HCT116 (cell line): ENCODE results near the gene BSCL2. TPM values are rescaled to one million over a fixed set of nuclear protein-coding genes. Genes with fewer than 3 reads are reported as not detected.

Experiments used
- ATAC-seq: fragments of 200-7000 bp; cut with Tn5 transposase; 2 replicates; pipeline ENCODE4 v1.9.1; 2020; ENCODE audit warnings: mild to moderate bottlenecking, moderate library complexity
- BruUV-seq: library from RNA; stranded (reverse); fragments of 400-500 nt; replicated peaks from 2 replicates; lab custom pipeline; 2021; lab: Mats Ljungman, UMichigan
- CTCF ChIA-PET: fragments of 300-600 bp; sonication (Branson Sonifier 250); formaldehyde crosslinking; loops from one replicate; lab custom pipeline; 2021; ENCODE audit warnings: antibody characterized with exemption; lab: Charles Lee
- POLR2A ChIA-PET: fragments of 300-600, 350-600 bp; sonication (Branson Sonifier 250); formaldehyde crosslinking; loops from one replicate; lab custom pipeline; 2021; ENCODE audit warnings: antibody characterized with exemption; lab: Charles Lee
- RAD21 ChIA-PET, 2 experiments: fragments of 300-600 bp; sonication (Branson Sonifier 250); formaldehyde crosslinking; loops; one replicate each; lab custom pipeline; 2023; ENCODE audit warnings: low total read pairs in 2 of 2; ENCODE audit not compliant: uncharacterized antibody in 2 of 2, unreplicated experiment in 2 of 2, low non-redundant PET in 1 of 2; lab: Charles Lee
- DNase-seq: peaks from one replicate; pipeline ENCODE4 v3.0.0-alpha.2; 2010; ENCODE audit warnings: low read depth, low spot score
- H2AFZ ChIP-seq: fragments of 200-600 bp; shearing (Covaris generic), sonication (generic); 2 replicates; pipeline ENCODE4 v1.6.1; 2017; ENCODE audit warnings: low read depth, mixed run types, mixed read lengths, antibody characterized with exemption, low read length; ENCODE audit not compliant: poor library complexity, severe bottlenecking
- H3K27ac ChIP-seq: 2 replicates; pipeline ENCODE4 v1.5.1; 2012; ENCODE audit warnings: low read depth, low read length
- H3K27me3 ChIP-seq: fragments of 200-600 bp; sonication (generic); 2 replicates; pipeline ENCODE4 v1.6.1; 2016; ENCODE audit warnings: mixed run types, low read length, mixed read lengths; ENCODE audit not compliant: insufficient read depth
- H3K36me3 ChIP-seq, 2 experiments: fragments of 200-500 bp in 1 of 2; fragments of 200-600 bp in 1 of 2; sonication (Bioruptor generic) in 1 of 2; sonication (generic) in 1 of 2; 2 replicates each; pipeline versions ENCODE4 v1.5.1 to v1.6.1; 2014 to 2016; ENCODE audit warnings: low read length in 2 of 2, inconsistent platforms in 1 of 2, mixed read lengths in 1 of 2, mixed run types in 1 of 2; ENCODE audit not compliant: insufficient read depth in 2 of 2, control insufficient read depth in 1 of 2
- H3K4me1 ChIP-seq, 2 experiments: fragments of 200-600 bp in 1 of 2; sonication (generic) in 1 of 2; 2 replicates each; pipeline versions ENCODE4 v1.5.1 to v1.6.1; 2012 to 2017; ENCODE audit warnings: low read length in 2 of 2, inconsistent platforms in 1 of 2, mild to moderate bottlenecking in 1 of 2, mixed read lengths in 1 of 2, mixed run types in 1 of 2, moderate library complexity in 1 of 2; ENCODE audit not compliant: insufficient read depth in 2 of 2, control insufficient read depth in 1 of 2
- H3K4me2 ChIP-seq: fragments of 200-600 bp; sonication (generic); 2 replicates; pipeline ENCODE4 v1.6.1; 2017; ENCODE audit warnings: mixed run types, low read length, mixed read lengths
- H3K4me3 ChIP-seq, 2 experiments: fragments of 200-600 bp in 1 of 2; sonication (generic) in 1 of 2; replicated peaks in 1 of 2; 2 replicates each; pipeline ENCODE4 v1.5.1; 2011 to 2016; ENCODE audit warnings: low read length in 2 of 2, control low read depth in 1 of 2, low read depth in 1 of 2, mild to moderate bottlenecking in 1 of 2, mixed read lengths in 1 of 2, mixed run types in 1 of 2
- H3K79me2 ChIP-seq: fragments of 200-600 bp; sonication (generic); 2 replicates; pipeline ENCODE4 v1.6.1; 2017; ENCODE audit warnings: mild to moderate bottlenecking, mixed run types, low read length, moderate library complexity, mixed read lengths; ENCODE audit not compliant: insufficient read depth
- H3K9ac ChIP-seq: fragments of 200-600 bp; sonication (generic); 2 replicates; pipeline ENCODE4 v1.6.1; 2016; ENCODE audit warnings: low read length, mixed read lengths
- H3K9me2 ChIP-seq: fragments of 200-600 bp; sonication (generic), shearing (Covaris generic); 2 replicates; pipeline ENCODE4 v1.6.1; 2017; ENCODE audit warnings: mixed run types, mild to moderate bottlenecking, moderate library complexity; ENCODE audit not compliant: insufficient read depth
- H3K9me3 ChIP-seq, 2 experiments: fragments of 200-500 bp in 1 of 2; fragments of 200-600 bp in 1 of 2; sonication (Bioruptor generic) in 1 of 2; sonication (generic) in 1 of 2; 2 replicates each; pipeline ENCODE4 v1.6.1; 2014 to 2017; ENCODE audit warnings: low read length in 2 of 2, mixed read lengths in 2 of 2, inconsistent platforms in 1 of 2, low read depth in 1 of 2, mild to moderate bottlenecking in 1 of 2, mixed run types in 1 of 2, moderate library complexity in 1 of 2; ENCODE audit not compliant: control insufficient read depth in 1 of 2, insufficient read depth in 1 of 2
- H4K20me1 ChIP-seq: fragments of 200-600 bp; sonication (generic), shearing (Covaris generic); 2 replicates; pipeline ENCODE4 v1.6.1; 2017; ENCODE audit warnings: mixed run types, mild to moderate bottlenecking, moderate library complexity; ENCODE audit not compliant: insufficient read depth
- CBX3 ChIP-seq: IDR thresholded peaks from 2 replicates; pipeline ENCODE4 v1.6.1; 2012; ENCODE audit warnings: low read depth
- EGR1 ChIP-seq: IDR thresholded peaks from 2 replicates; pipeline ENCODE4 v1.6.1; 2012; ENCODE audit warnings: low read depth
- ELF1 ChIP-seq: IDR thresholded peaks from 2 replicates; pipeline ENCODE4 v1.6.1; 2012; ENCODE audit warnings: low read depth, borderline replicate concordance
- EZH2 ChIP-seq: fragments of 200-600 bp; sonication (generic); IDR thresholded peaks from 2 replicates; pipeline ENCODE4 v1.6.1; 2017; ENCODE audit warnings: antibody characterized with exemption, mixed run types
- EZH2phosphoT487 ChIP-seq: fragments of 200-600 bp; IDR thresholded peaks from 2 replicates; pipeline ENCODE4 v1.6.1; 2018; ENCODE audit warnings: antibody characterized with exemption, borderline replicate concordance
- JUND ChIP-seq: IDR thresholded peaks from 2 replicates; pipeline ENCODE4 v1.6.1; 2012
- POLR2A ChIP-seq: IDR thresholded peaks from 2 replicates; pipeline ENCODE4 v1.7.0; 2011; ENCODE audit warnings: borderline replicate concordance; ENCODE audit not compliant: insufficient read depth, insufficient read length; ENCODE audit errors: extremely low read depth
- POLR2AphosphoS5 ChIP-seq: IDR thresholded peaks from 2 replicates; pipeline ENCODE4 v1.6.1; 2011; ENCODE audit warnings: mild to moderate bottlenecking, low read depth, low read length, moderate library complexity
- RAD21 ChIP-seq: IDR thresholded peaks from 2 replicates; pipeline ENCODE4 v1.6.1; 2012; ENCODE audit warnings: low read depth, mild to moderate bottlenecking
- SIN3A ChIP-seq: IDR thresholded peaks from 2 replicates; pipeline ENCODE4 v1.6.1; 2012; ENCODE audit warnings: low read depth
- SRF ChIP-seq: IDR thresholded peaks from 2 replicates; pipeline ENCODE4 v1.6.1; 2012; ENCODE audit warnings: low read depth
- TCF7L2 ChIP-seq: IDR thresholded peaks from 2 replicates; pipeline ENCODE4 v1.7.0; 2011; ENCODE audit warnings: borderline replicate concordance, inconsistent platforms; ENCODE audit not compliant: insufficient read depth, insufficient read length; ENCODE audit errors: extremely low read depth
- YY1 ChIP-seq: IDR thresholded peaks from 2 replicates; pipeline ENCODE4 v1.6.1; 2011; ENCODE audit warnings: low read length, low read depth, moderate library complexity, mild to moderate bottlenecking; ENCODE audit not compliant: insufficient replicate concordance; ENCODE audit errors: extremely low read depth
- ZFX ChIP-seq: fragments of 450-650 bp; IDR thresholded peaks from 2 replicates; pipeline ENCODE4 v1.6.1; 2017
- ZNF274 ChIP-seq: fragments of 200-500 bp; sonication (Bioruptor generic); IDR thresholded peaks from 2 replicates; pipeline ENCODE4 v1.6.1; 2014; ENCODE audit warnings: mild to moderate bottlenecking, low read depth, low read length, inconsistent platforms
- intact Hi-C: fragments of 100-400 bp; cut with micrococcal nuclease; formaldehyde crosslinking; loops from 2 replicates; pipeline ENCODE4 v1.10.0; 2022
- total RNA-seq: library from RNA; stranded (reverse); gene quantifications from one replicate; pipeline ENCODE4 v1.2.1, GENCODE V29; 2021; ENCODE audit not compliant: unreplicated experiment
- TF ChIP-seq, protein P1 (sequence below), 3 experiments: fragments of 200-600 bp in 1 of 3; sonication (generic) in 1 of 3; IDR thresholded peaks in 2 of 3; conservative IDR thresholded peaks in 1 of 3; 2 replicates each; pipeline ENCODE4 v1.5.1; 2012 to 2017; ENCODE audit warnings: low read depth in 2 of 3, low read length in 2 of 3, antibody characterized with exemption in 1 of 3, borderline replicate concordance in 1 of 3, control low read depth in 1 of 3, mild to moderate bottlenecking in 1 of 3, mixed read lengths in 1 of 3, mixed run types in 1 of 3, moderate library complexity in 1 of 3; ENCODE audit not compliant: insufficient read depth in 1 of 3
- TF ChIP-seq, protein P2 (sequence below): IDR thresholded peaks from 2 replicates; pipeline ENCODE4 v1.6.1; 2011; ENCODE audit warnings: mild to moderate bottlenecking, low read length, moderate library complexity; ENCODE audit not compliant: insufficient replicate concordance; ENCODE audit errors: extremely low read depth
- TF ChIP-seq, protein P3 (sequence below): IDR thresholded peaks from 2 replicates; pipeline ENCODE4 v1.6.1; 2012; ENCODE audit warnings: low read depth

BSCL2 gene
- total RNA-seq, 1 experiment from 2014 or later, result 62.0 TPM

DNA sequence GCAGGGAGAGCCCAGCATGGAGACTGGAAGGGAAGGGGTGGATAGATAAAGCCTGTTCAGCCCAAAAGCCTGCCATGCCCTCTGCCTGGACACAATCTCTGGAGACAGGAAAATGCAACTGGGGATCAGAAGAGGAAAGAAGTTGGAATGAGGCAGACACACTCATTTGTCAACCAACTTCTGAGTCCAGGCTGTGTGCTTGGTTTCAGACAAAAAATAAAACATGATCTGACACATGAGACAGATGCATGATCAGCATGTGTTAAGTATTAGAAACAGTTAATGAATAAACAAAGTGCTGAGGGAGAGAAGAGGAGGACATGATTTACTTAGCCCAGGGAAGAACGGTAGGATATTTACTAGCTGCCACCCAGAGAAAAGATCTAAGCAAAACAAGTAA, 18.7 kb downstream of the BSCL2 start:
- H3K9me3 ChIP-seq, result no peaks in the 10 kb centered on the region
- TF ChIP-seq ZFX (no peak), CBX3 (no peak), EZH2 (no peak), EGR1 (no peak), TCF7L2 (no peak), SIN3A (no peak), SRF (no peak), JUND (no peak), POLR2A (no peak), ELF1 (no peak), EZH2phosphoT487 (no peak), ZNF274 (no peak), YY1 (no peak), POLR2AphosphoS5 (no peak), RAD21 (no peak)
- TF ChIP-seq, protein P1, sequence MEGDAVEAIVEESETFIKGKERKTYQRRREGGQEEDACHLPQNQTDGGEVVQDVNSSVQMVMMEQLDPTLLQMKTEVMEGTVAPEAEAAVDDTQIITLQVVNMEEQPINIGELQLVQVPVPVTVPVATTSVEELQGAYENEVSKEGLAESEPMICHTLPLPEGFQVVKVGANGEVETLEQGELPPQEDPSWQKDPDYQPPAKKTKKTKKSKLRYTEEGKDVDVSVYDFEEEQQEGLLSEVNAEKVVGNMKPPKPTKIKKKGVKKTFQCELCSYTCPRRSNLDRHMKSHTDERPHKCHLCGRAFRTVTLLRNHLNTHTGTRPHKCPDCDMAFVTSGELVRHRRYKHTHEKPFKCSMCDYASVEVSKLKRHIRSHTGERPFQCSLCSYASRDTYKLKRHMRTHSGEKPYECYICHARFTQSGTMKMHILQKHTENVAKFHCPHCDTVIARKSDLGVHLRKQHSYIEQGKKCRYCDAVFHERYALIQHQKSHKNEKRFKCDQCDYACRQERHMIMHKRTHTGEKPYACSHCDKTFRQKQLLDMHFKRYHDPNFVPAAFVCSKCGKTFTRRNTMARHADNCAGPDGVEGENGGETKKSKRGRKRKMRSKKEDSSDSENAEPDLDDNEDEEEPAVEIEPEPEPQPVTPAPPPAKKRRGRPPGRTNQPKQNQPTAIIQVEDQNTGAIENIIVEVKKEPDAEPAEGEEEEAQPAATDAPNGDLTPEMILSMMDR (IDR thresholded peaks at IDR 0.05 in 2 of 3, conservative IDR thresholded peaks at IDR 0.05 in 1 of 3; ENCODE audit: borderline replicate concordance in 1 of 3, insufficient read depth in 1 of 3, low read depth in 2 of 3, low read length in 2 of 3), result no peak
- TF ChIP-seq, protein P2, sequence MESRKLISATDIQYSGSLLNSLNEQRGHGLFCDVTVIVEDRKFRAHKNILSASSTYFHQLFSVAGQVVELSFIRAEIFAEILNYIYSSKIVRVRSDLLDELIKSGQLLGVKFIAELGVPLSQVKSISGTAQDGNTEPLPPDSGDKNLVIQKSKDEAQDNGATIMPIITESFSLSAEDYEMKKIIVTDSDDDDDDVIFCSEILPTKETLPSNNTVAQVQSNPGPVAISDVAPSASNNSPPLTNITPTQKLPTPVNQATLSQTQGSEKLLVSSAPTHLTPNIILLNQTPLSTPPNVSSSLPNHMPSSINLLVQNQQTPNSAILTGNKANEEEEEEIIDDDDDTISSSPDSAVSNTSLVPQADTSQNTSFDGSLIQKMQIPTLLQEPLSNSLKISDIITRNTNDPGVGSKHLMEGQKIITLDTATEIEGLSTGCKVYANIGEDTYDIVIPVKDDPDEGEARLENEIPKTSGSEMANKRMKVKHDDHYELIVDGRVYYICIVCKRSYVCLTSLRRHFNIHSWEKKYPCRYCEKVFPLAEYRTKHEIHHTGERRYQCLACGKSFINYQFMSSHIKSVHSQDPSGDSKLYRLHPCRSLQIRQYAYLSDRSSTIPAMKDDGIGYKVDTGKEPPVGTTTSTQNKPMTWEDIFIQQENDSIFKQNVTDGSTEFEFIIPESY, result no peak
- TF ChIP-seq, protein P3, sequence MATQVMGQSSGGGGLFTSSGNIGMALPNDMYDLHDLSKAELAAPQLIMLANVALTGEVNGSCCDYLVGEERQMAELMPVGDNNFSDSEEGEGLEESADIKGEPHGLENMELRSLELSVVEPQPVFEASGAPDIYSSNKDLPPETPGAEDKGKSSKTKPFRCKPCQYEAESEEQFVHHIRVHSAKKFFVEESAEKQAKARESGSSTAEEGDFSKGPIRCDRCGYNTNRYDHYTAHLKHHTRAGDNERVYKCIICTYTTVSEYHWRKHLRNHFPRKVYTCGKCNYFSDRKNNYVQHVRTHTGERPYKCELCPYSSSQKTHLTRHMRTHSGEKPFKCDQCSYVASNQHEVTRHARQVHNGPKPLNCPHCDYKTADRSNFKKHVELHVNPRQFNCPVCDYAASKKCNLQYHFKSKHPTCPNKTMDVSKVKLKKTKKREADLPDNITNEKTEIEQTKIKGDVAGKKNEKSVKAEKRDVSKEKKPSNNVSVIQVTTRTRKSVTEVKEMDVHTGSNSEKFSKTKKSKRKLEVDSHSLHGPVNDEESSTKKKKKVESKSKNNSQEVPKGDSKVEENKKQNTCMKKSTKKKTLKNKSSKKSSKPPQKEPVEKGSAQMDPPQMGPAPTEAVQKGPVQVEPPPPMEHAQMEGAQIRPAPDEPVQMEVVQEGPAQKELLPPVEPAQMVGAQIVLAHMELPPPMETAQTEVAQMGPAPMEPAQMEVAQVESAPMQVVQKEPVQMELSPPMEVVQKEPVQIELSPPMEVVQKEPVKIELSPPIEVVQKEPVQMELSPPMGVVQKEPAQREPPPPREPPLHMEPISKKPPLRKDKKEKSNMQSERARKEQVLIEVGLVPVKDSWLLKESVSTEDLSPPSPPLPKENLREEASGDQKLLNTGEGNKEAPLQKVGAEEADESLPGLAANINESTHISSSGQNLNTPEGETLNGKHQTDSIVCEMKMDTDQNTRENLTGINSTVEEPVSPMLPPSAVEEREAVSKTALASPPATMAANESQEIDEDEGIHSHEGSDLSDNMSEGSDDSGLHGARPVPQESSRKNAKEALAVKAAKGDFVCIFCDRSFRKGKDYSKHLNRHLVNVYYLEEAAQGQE, result no peak
- no peaks in the 10 kb centered on the region for H3K4me1 ChIP-seq
- no peaks in the 10 kb centered on the region for H3K27me3 ChIP-seq
- ATAC-seq (no peak), DNase-seq (no peak)
- H2AFZ ChIP-seq, result no peak overlapping the region
- H4K20me1 ChIP-seq, result no peaks in the 10 kb centered on the region
- no peak overlapping the region for H3K4me2 ChIP-seq
- ChIA-PET RAD21 (no interaction called here), CTCF (no interaction called here), POLR2A (interaction anchor here (1.3 kb wide), 1 partner anchor 24 kb away, joined by 4 read pairs; the partner anchor contains the start of genes C11orf98 and CSKMT)
- no peak overlapping the region for H3K4me3 ChIP-seq
- H3K9ac ChIP-seq, result no peak overlapping the region
- no peaks in the 10 kb centered on the region for H3K9me2 ChIP-seq
- H3K36me3 ChIP-seq, result peaks cover 18 to 27% of the 10 kb centered on the region in 2 experiments; a peak in 3 of 4 replicates
- H3K79me2 ChIP-seq, result no peaks in the 10 kb centered on the region
- no TSS peak for BruUV-seq
- intact Hi-C loops, result no loop called here
- no peak overlapping the region for H3K27ac ChIP-seq
